ENCODE data around the gene RHEBL1.

- TF ChIP-seq RNF2 (IDR thresholded peaks at IDR 0.05; ENCODE audit: borderline replicate concordance, low read depth, low read length, missing control alignments, poor library complexity, severe bottlenecking) (no peak), SP1 (IDR thresholded peaks at IDR 0.05; ENCODE audit: low read depth, low read length) (no peak), ZNF274 (IDR thresholded peaks at IDR 0.05; ENCODE audit: borderline replicate concordance, extremely low read depth, low read length) (no peak), POLR2AphosphoS5 (IDR thresholded peaks at IDR 0.05; ENCODE audit: low read depth, low read length) (no peak), TAF7 (optimal IDR thresholded peaks at IDR 0.05; ENCODE audit: borderline replicate concordance, low read depth, low read length) (no peak), CTCF (IDR thresholded peaks at IDR 0.05; ENCODE audit: control extremely low read depth in 1 of 3, insufficient read depth in 1 of 3, low read depth in 1 of 3, low read length in 3 of 3) (no peak), EP300 (IDR thresholded peaks at IDR 0.05; ENCODE audit: borderline replicate concordance in 1 of 2, low read depth in 2 of 2, low read length in 2 of 2) (no peak), SRF (IDR thresholded peaks at IDR 0.05; ENCODE audit: low read depth, low read length) (no peak), ATF2 (IDR thresholded peaks at IDR 0.05; ENCODE audit: low read length) (no peak), USF2 (IDR thresholded peaks at IDR 0.05; ENCODE audit: low read length) (no peak), EZH2 (IDR thresholded peaks at IDR 0.05; ENCODE audit: low read depth, low read length, severe bottlenecking) (no peak), BACH1 (IDR thresholded peaks at IDR 0.05; ENCODE audit: low read length) (no peak)
These were observed 25.2 kb upstream of the RHEBL1 start for GRCh38 chr12:49094975-49095365.

All from H1 (cell line).